Upper lobe of right lung (tissue), 1 donor: ENCODE results near the gene MYBPC3. TPM values are rescaled to one million over a fixed set of nuclear protein-coding genes. Genes with fewer than 3 reads are reported as not detected.
A peak's percentile ranks its signal among the peaks of the same experiment; 100 is the strongest.

ENCODE experiments used
- ATAC-seq: fragments of 200-7000 bp; cut with Tn5 transposase; one replicate; pipeline ENCODE4 v1.9.1; 2020; ENCODE audit warnings: mild to moderate bottlenecking, moderate library complexity
- DNase-seq: peaks from one replicate; pipeline ENCODE4 v3.0.0-alpha.2; 2020
- H3K27ac ChIP-seq: fragments of 200-600 bp; one replicate; pipeline ENCODE4 v1.8.0; 2022
- H3K27me3 ChIP-seq: fragments of 200-600 bp; one replicate; pipeline ENCODE4 v1.8.0; 2022; ENCODE audit warnings: mild to moderate bottlenecking
- H3K36me3 ChIP-seq: fragments of 200-600 bp; one replicate; pipeline ENCODE4 v1.8.0; 2022
- H3K4me1 ChIP-seq: fragments of 200-600 bp; one replicate; pipeline ENCODE4 v1.8.0; 2022
- H3K4me3 ChIP-seq: fragments of 200-600 bp; one replicate; pipeline ENCODE4 v1.8.0; 2022; ENCODE audit warnings: mild to moderate bottlenecking
- H3K9me3 ChIP-seq: fragments of 200-600 bp; one replicate; pipeline ENCODE4 v1.8.0; 2022
- CTCF ChIP-seq: fragments of 200-600 bp; IDR thresholded peaks from one replicate; pipeline ENCODE4 v1.8.0; 2022; ENCODE audit warnings: antibody characterized with exemption
- intact Hi-C: fragments of 100-400 bp; cut with DNase I; formaldehyde crosslinking; loops from one replicate; pipeline ENCODE4 v1.11.0; 2022
- total RNA-seq: library from RNA; stranded (reverse); fragmentation: NEBNext Ultra II Directional; extraction: Animal tissue kit (Norgen Biotek cat#: 25700); gene quantifications from one replicate; pipeline ENCODE4 v1.2.1, GENCODE V29; 2021
- donor health status: DM: no; HTN: yes; CAD: no; lungs with severe emphysema.

Gene MYBPC3
- total RNA-seq, 1 donor from 2014 or later, result 0.96 TPM

- peak overlapping the region; percentile 53 for H3K4me3 ChIP-seq
- intact Hi-C loops, result no loop called here
- H3K9me3 ChIP-seq, result no peaks in the 10 kb centered on the region
- DNase-seq (no peak), ATAC-seq (peak; percentile 1)
- no peaks in the 10 kb centered on the region for H3K27me3 ChIP-seq
- peak overlapping the region; percentile 84 for H3K27ac ChIP-seq
- peaks cover 7% of the 10 kb centered on the region for H3K4me1 ChIP-seq
- no peak for TF ChIP-seq CTCF
- H3K36me3 ChIP-seq, result no peaks in the 10 kb centered on the region
These were observed 23.6 kb upstream of the MYBPC3 start for GRCh38 chr11:47376107-47376524.

- Histone ChIP-seq H3K27ac (peak overlapping the region; percentile 30), H3K27me3 (no peaks in the 10 kb centered on the region), H3K4me1 (peaks cover 7% of the 10 kb centered on the region), H3K4me3 (peak overlapping the region; percentile 53), H3K9me3 (no peaks in the 10 kb centered on the region), H3K36me3 (no peaks in the 10 kb centered on the region)
- intact Hi-C loops, result no loop called here
- DNase-seq (no peak), ATAC-seq (no peak)
- TF ChIP-seq CTCF, result no peak
These were observed 23.1 kb upstream of the MYBPC3 start for GRCh38 chr11:47375546-47376085.

GRCh38 chr11:47375020-47375419 is 22.5 kb upstream of the MYBPC3 start:
- peak overlapping the region; percentile 30 for H3K27ac ChIP-seq
- ATAC-seq (no peak), DNase-seq (no peak)
- no peaks in the 10 kb centered on the region for H3K27me3 ChIP-seq
- no peaks in the 10 kb centered on the region for H3K36me3 ChIP-seq
- intact Hi-C loops, result no loop called here
- H3K4me1 ChIP-seq, result peaks cover 7% of the 10 kb centered on the region
- TF ChIP-seq CTCF, result no peak
- H3K9me3 ChIP-seq, result no peaks in the 10 kb centered on the region
- H3K4me3 ChIP-seq, result peak overlapping the region; percentile 53

- Histone ChIP-seq H3K27ac (peak overlapping the region; percentile 2), H3K4me3 (peak overlapping the region; percentile 53), H3K36me3 (no peaks in the 10 kb centered on the region), H3K9me3 (no peaks in the 10 kb centered on the region), H3K4me1 (peaks cover 7% of the 10 kb centered on the region), H3K27me3 (no peaks in the 10 kb centered on the region)
- intact Hi-C loops, result no loop called here
- no peak for DNase-seq
- no peak for ATAC-seq
- no peak for TF ChIP-seq CTCF
These were observed 22.2 kb upstream of the MYBPC3 start for GRCh38 chr11:47374720-47375019.

- Histone ChIP-seq H3K4me1 (peaks cover 5% of the 10 kb centered on the region), H3K9me3 (no peaks in the 10 kb centered on the region), H3K27ac (peak overlapping the region; percentile 2), H3K36me3 (no peaks in the 10 kb centered on the region), H3K4me3 (peak overlapping the region; percentile 53), H3K27me3 (no peaks in the 10 kb centered on the region)
- peak; percentile 97 for TF ChIP-seq CTCF
- ATAC-seq, result peak; percentile 75
- intact Hi-C loops, result no loop called here
- DNase-seq, result peak; percentile 92
These were observed 21.6 kb upstream of the MYBPC3 start for GRCh38 chr11:47373876-47374719.
